OCI-LY7 (cell line): ENCODE measurements around the gene MEAK7. TPM values are rescaled to one million over a fixed set of nuclear protein-coding genes. Genes with fewer than 3 reads are reported as not detected.

Experiments
- BruUV-seq: library from RNA; stranded (reverse); fragments of 400-500 nt; replicated peaks from 2 replicates; lab custom pipeline; 2021; lab: Mats Ljungman, UMichigan
- CTCF ChIA-PET: fragments of 300-600 bp; sonication (Branson Sonifier 250); formaldehyde crosslinking; loops from one replicate; lab custom pipeline; 2022; ENCODE audit warnings: antibody characterized with exemption; ENCODE audit not compliant: unreplicated experiment; lab: Charles Lee
- POLR2A ChIA-PET: fragments of 300-600 bp; sonication (Branson Sonifier 250); formaldehyde crosslinking; loops from one replicate; lab custom pipeline; 2022; ENCODE audit warnings: antibody characterized with exemption; lab: Charles Lee
- DNase-seq: peaks from one replicate; pipeline ENCODE4 v3.0.0-alpha.2; 2015; ENCODE audit warnings: low spot score
- H2AFZ ChIP-seq: fragments of 200-600 bp; sonication (generic), shearing (Covaris generic); 2 replicates; pipeline ENCODE4 v1.6.1; 2014; ENCODE audit warnings: mild to moderate bottlenecking, antibody characterized with exemption, low read length, moderate library complexity
- H3K27ac ChIP-seq: fragments of 200-600 bp; sonication (generic); 2 replicates; pipeline ENCODE4 v1.5.1; 2014; ENCODE audit warnings: mixed run types, low read depth, mild to moderate bottlenecking, moderate library complexity, low read length, inconsistent platforms; ENCODE audit not compliant: poor library complexity, severe bottlenecking
- H3K36me3 ChIP-seq: fragments of 200-600 bp; sonication (generic); 2 replicates; pipeline ENCODE4 v1.6.1; 2014; ENCODE audit warnings: mild to moderate bottlenecking, antibody characterized with exemption, low read length, moderate library complexity, mixed read lengths; ENCODE audit not compliant: insufficient read depth
- H3K4me1 ChIP-seq: fragments of 200-600 bp; sonication (generic); 2 replicates; pipeline ENCODE4 v1.5.1; 2014; ENCODE audit warnings: mild to moderate bottlenecking, low read length; ENCODE audit not compliant: insufficient read depth, poor library complexity, severe bottlenecking
- H3K4me2 ChIP-seq: fragments of 200-600 bp; sonication (generic); 2 replicates; pipeline ENCODE4 v1.6.1; 2014; ENCODE audit warnings: mild to moderate bottlenecking, low read length
- H3K4me3 ChIP-seq: fragments of 200-600 bp; sonication (generic); 2 replicates; pipeline ENCODE4 v1.5.1; 2014; ENCODE audit warnings: mild to moderate bottlenecking, low read depth, low read length; ENCODE audit not compliant: poor library complexity, severe bottlenecking
- H3K79me2 ChIP-seq: fragments of 200-600 bp; sonication (generic); 2 replicates; pipeline ENCODE4 v1.6.1; 2016; ENCODE audit warnings: low read depth, mild to moderate bottlenecking, low read length, moderate library complexity, mixed read lengths; ENCODE audit not compliant: insufficient read depth
- H3K9me2 ChIP-seq: fragments of 200-600 bp; sonication (generic); 2 replicates; pipeline ENCODE4 v1.6.1; 2016; ENCODE audit warnings: mild to moderate bottlenecking, low read length, mixed read lengths; ENCODE audit not compliant: insufficient read depth
- H3K9me3 ChIP-seq: fragments of 200-600 bp; sonication (generic); 2 replicates; pipeline ENCODE4 v1.6.1; 2014; ENCODE audit warnings: mild to moderate bottlenecking, mixed run types, low read length, mixed read lengths
- H4K20me1 ChIP-seq: fragments of 200-600 bp; sonication (generic); 2 replicates; pipeline ENCODE4 v1.6.1; 2014; ENCODE audit warnings: mild to moderate bottlenecking, antibody characterized with exemption, low read length, moderate library complexity, mixed read lengths; ENCODE audit not compliant: insufficient read depth
- EZH2phosphoT487 ChIP-seq: fragments of 200-600 bp; sonication (generic); IDR thresholded peaks from 2 replicates; pipeline ENCODE4 v1.6.1; 2018; ENCODE audit warnings: low read depth, borderline replicate concordance, mild to moderate bottlenecking, mixed run types, antibody characterized with exemption, low read length, moderate library complexity, mixed read lengths
- intact Hi-C: fragments of 100-400 bp; cut with micrococcal nuclease; formaldehyde crosslinking; loops from one replicate; pipeline ENCODE4 v1.10.0; 2022; ENCODE audit not compliant: unreplicated experiment
- total RNA-seq, 2 experiments: library from RNA; depleted of rRNA in 1 of 2; stranded (reverse); fragments of >200 nt in 1 of 2; shearing (Covaris generic) in 1 of 2; gene quantifications; 2 replicates each; pipeline ENCODE4 v1.2.3, GENCODE V29; 2014 to 2022
- TF ChIP-seq, protein P1 (sequence below): fragments of 200-600 bp; sonication (generic); conservative IDR thresholded peaks from 2 replicates; pipeline ENCODE4 v1.5.1; 2014; ENCODE audit warnings: mild to moderate bottlenecking, antibody characterized with exemption, low read length, moderate library complexity, mixed read lengths

The MEAK7 gene
- total RNA-seq, 2 experiments from 2014 or later = 12.0 to 20.5 TPM

DNA sequence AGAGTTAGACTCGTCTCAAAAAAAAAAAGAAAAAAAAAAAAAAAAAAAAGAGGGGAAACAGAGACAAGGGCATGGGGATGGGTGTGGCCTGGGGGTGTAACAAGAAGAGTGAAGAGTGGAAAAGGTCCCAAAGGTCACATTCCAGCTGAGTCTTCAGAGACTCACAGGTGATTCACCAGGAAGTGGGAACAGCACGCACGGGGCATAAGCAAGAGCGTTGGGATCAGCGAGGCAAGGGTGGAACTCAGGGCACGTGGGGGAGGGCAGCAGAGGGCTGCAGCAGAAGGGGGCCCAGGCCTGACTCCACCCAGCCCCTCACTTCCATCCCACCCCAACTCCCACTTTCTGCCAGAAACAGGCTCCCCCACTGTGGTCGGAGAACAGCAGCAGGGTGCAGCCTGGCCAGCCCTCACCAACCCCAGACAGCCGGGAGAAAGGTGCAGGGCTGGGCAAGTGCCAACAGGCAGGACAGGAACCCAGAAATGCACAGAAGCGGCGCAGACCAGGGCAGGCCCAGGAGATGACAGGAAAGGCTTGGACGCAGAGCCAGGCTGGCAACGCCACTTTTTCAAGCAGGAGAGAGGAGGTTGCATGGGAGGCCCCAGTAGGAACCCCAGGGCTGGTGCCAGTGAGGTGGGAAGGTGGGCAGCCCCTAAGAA, 3.3 kb downstream of the MEAK7 start:
- POLR2A ChIA-PET = no interaction called here
- Histone ChIP-seq H3K9me3 (no peaks in the 10 kb centered on the region), H3K4me3 (no peak overlapping the region), H4K20me1 (no peaks in the 10 kb centered on the region), H3K4me2 (no peak overlapping the region), H3K4me1 (peaks cover 17% of the 10 kb centered on the region), H3K9me2 (no peaks in the 10 kb centered on the region), H3K36me3 (no peaks in the 10 kb centered on the region), H3K79me2 (peaks cover 6% of the 10 kb centered on the region; the same call in 1 of the 2 replicates), H2AFZ (no peak overlapping the region), H3K27ac (no peak overlapping the region)
- BruUV-seq = no TSS peak
- CTCF ChIA-PET = no interaction called here
- no peak for DNase-seq
- intact Hi-C loops = no loop called here
- TF ChIP-seq EZH2phosphoT487 = no peak
- TF ChIP-seq, protein P1, sequence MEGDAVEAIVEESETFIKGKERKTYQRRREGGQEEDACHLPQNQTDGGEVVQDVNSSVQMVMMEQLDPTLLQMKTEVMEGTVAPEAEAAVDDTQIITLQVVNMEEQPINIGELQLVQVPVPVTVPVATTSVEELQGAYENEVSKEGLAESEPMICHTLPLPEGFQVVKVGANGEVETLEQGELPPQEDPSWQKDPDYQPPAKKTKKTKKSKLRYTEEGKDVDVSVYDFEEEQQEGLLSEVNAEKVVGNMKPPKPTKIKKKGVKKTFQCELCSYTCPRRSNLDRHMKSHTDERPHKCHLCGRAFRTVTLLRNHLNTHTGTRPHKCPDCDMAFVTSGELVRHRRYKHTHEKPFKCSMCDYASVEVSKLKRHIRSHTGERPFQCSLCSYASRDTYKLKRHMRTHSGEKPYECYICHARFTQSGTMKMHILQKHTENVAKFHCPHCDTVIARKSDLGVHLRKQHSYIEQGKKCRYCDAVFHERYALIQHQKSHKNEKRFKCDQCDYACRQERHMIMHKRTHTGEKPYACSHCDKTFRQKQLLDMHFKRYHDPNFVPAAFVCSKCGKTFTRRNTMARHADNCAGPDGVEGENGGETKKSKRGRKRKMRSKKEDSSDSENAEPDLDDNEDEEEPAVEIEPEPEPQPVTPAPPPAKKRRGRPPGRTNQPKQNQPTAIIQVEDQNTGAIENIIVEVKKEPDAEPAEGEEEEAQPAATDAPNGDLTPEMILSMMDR = no peak

DNA sequence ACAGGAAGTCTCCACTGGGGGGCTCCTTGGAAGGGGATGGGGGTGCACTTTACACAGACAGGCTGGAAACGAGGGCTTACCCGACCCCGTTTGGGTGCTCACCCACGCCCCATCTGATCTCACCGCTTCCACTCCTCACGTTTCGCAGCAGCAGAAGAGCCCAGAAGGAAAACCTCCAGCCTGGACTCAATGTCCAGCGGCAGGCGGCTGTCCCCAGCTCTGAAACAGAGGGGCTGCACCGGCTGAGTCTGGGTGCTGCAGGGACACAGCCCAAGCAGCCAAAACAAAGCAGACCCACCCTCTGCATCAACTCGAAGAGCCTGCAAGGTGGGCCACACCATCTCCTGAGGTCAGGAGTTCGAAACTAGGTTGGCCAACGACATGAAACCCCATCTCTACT, 3.9 kb downstream of the MEAK7 start:
- no peak for TF ChIP-seq EZH2phosphoT487
- TF ChIP-seq, protein P1 = no peak
- H3K4me1 ChIP-seq = peaks cover 10% of the 10 kb centered on the region
- BruUV-seq = no TSS peak
- no peaks in the 10 kb centered on the region for H4K20me1 ChIP-seq
- H3K9me2 ChIP-seq = no peaks in the 10 kb centered on the region
- no peak overlapping the region for H2AFZ ChIP-seq
- H3K4me3 ChIP-seq = no peak overlapping the region
- intact Hi-C loops = no loop called here
- no peak for DNase-seq
- H3K4me2 ChIP-seq = no peak overlapping the region
- CTCF ChIA-PET = no interaction called here
- no peaks in the 10 kb centered on the region for H3K9me3 ChIP-seq
- no peak overlapping the region for H3K27ac ChIP-seq
- POLR2A ChIA-PET = interaction anchor here (0.6 kb wide), 1 partner anchor 268 kb away, joined by 3 read pairs; no protein-coding TSS in a partner anchor
- peaks cover 2% of the 10 kb centered on the region; the same call in 1 of the 2 replicates for H3K36me3 ChIP-seq
- peaks cover 6% of the 10 kb centered on the region; the same call in 1 of the 2 replicates for H3K79me2 ChIP-seq

DNA sequence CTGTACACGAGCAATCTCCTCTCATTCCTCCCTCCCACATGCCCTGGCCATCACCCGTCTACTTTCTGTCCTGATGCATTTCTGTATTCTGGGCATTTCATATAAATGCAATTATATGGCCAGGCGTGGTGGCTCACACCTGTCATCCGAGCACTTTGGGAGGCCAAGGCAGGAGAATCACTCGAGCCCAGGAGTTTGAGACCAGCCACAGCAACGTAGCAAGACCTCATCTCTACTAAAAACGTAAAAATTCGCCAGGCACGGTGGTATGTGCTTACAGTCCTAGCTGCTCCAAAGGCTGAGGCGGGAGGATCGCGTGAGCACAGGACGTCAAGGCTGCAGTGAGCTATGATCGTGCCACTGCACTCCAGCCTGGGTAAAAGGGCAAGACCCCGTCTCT, 4.8 kb downstream of the MEAK7 start:
- peaks cover 1% of the 10 kb centered on the region; the same call in 1 of the 2 replicates for H3K9me3 ChIP-seq
- H3K27ac ChIP-seq = no peak overlapping the region
- TF ChIP-seq, protein P1 = no peak
- TF ChIP-seq EZH2phosphoT487 = no peak
- ChIA-PET POLR2A (no interaction called here), CTCF (no interaction called here)
- intact Hi-C loops = no loop called here
- H3K79me2 ChIP-seq = no peaks in the 10 kb centered on the region
- no peaks in the 10 kb centered on the region for H3K9me2 ChIP-seq
- H3K4me2 ChIP-seq = no peak overlapping the region
- peaks cover 7% of the 10 kb centered on the region for H3K4me1 ChIP-seq
- H2AFZ ChIP-seq = no peak overlapping the region
- no peaks in the 10 kb centered on the region for H4K20me1 ChIP-seq
- no TSS peak for BruUV-seq
- no peak for DNase-seq
- peaks cover 6% of the 10 kb centered on the region for H3K36me3 ChIP-seq
- no peak overlapping the region for H3K4me3 ChIP-seq
